Stimulated activated CD8-positive, alpha-beta memory T cell treated with anti-CD3 and anti-CD28 coated beads, Interleukin-15, amount 100 ng/mL, for 1 hour (primary cell): ENCODE results near the gene TMEM52B.
"Not testable (repeated sequence)": the region's sequence is repeated elsewhere in the genome, so short reads cannot be mapped to it uniquely, and the experiment has no call there.

Experiments used
- DNase-seq: peaks from one replicate; pipeline ENCODE4 v3.0.0-alpha.2; 2020; ENCODE audit warnings: low read depth

TMEM52B gene

DNA sequence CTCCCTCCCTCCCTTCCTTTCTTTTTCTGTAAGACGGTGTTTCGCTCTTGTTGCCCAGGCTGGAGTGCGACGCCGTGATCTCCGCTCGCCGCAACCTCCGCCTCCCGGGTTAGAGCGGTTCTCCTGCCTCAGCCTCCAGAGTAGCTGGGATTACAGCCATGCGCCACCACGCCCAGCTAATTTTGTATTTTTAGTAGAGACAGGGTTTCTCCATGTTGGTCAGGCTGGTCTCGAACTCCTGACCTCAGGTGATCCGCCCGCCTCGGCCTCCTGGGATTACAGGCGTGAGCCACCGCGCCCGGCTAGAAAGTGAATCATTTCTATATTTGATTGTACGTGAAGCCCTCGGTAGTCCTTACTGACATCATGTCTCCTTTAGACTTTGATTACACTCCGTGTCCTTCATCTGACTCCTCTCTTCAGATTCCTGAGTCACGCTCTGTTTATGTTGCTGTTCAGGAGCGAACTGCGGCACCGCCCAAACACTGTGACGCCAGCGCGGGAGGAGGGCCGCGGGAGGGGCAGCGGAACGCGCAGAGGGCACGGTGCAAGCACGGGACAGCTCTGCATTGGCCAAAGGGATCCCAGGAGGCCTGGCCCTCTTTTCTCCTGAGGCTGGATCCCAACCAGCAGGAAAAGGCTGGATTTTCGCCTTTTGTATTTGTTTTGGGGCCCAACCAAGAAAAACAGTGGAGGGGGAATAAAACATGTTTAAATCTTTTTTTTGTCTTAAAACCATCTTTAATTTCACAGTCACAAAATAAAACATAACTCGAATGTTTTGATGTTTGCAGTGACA, 33.3 kb downstream of the TMEM52B start:
- DNase-seq = peak; percentile 66

DNA sequence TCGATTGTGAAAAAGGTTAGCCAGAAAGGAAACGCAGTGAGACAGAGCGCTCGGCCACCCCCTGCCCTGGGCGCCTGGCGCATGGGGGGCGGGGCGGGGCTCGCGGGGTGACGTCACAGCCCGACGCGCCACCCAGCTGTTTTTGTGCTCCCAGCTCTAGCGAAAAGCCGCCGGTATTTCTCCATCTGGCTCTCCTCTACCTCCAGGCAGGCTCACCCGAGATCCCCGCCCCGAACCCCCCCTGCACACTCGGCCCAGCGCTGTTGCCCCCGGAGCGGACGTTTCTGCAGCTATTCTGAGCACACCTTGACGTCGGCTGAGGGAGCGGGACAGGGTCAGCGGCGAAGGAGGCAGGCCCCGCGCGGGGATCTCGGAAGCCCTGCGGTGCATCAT, 33.9 kb downstream of the TMEM52B start, which contains the start of gene GABARAPL1:
Gene GABARAPL1, plus strand, starts transcription at position 139 of the 393 bp plus-strand sequence. Its CDS starts 253 bp downstream, at position 392.
- DNase-seq = peak; percentile 58

DNA sequence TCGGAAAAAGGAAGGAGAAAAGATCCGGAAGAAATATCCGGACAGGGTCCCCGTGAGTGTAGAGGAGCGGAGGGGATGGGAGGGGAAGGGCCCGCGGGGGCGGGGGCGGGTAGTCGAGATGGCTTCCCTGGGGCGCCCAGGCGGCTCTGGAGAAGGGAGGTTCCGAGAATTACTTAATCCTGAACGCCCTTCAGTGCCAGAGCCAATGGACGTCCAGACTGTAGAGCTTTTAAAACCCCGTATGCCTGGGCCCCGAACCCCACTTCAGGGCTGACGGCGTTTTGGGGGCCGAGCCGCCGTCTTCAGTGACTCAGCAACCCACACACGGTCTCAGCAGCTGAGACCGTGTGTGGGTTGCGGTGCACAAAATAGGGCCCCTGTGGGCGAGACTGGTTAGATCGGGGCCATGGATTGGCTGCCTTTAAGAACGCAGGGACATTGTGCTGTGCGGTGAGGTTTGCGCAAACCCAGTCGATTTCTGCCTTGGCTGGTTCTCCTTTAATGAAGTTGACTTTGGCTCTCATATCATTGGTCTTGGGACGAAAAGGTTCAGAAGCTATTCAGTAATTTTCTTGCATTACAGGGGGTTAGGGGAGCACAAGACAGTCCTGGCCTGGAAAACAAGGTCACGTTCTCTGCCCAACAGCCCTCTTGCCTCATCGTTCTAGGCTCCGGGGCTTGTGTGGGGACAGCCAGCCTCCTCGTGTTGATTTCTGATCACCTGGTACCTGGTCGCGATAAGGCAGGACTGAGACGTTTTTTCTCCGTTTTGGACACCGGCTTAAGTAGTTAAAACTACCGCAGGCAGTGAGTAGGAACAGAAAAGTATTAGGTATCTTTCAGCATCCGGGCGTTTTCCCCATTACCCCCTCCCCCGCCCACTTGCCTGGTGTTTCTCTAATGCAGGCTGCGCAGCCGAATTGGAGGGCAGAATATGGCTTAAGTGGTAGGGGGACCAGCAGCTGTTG, 34.6 kb downstream of the TMEM52B start:
- DNase-seq = peak; percentile 50

DNA sequence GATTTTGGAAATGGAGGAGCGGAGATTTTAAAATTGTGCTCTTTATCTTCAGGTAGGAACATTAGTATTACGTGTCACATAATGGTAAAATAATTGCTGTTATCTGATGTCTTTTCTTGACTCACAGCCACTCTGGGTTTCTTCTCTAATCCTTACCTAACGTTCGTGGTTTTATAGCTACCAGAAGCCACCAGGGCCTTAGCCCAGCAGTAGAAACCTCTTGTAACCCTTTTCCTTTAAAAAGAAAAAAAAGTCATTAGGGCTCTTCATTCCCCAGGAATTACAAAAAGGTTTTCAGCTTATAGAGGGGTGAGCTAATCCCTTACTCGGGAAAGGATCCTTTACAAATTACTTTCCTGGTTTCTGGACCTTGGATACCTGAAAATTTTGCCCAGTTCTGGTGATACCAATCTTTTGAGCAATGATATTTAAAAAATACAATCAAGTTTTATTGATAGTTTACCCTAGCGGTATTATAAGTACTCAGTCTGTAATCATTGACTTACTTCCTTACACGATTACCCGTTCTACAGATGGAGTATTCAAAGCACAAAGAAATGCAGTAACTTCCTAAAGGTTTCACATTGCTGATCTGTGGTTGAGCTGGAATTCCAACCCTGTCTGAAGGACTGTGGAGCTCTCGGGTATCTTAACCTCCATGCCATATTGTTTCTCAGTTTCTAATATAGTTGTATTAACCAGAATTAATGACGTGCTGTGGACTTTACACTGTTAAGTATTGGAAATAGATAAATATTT, 35.5 kb downstream of the TMEM52B start:
- no peak for DNase-seq

DNA sequence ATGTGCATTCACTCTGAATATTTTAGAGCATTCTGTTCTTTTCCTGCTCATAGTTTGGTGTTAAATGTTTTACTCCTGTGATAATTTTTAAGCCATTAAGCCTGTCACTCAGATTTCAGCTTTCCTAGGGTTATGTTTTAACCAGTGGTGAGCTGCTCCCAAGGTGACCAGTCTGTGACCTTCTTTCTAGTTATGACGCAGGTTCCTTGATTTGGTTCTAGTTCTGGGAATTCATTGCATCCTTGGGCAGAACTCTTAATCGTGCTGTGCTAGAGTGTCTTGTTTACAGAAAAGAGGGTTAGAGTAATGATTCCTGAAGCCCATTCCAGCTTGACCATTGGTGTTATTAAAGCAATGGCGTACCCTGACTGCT, 36.0 kb downstream of the TMEM52B start:
- DNase-seq = no peak

DNA sequence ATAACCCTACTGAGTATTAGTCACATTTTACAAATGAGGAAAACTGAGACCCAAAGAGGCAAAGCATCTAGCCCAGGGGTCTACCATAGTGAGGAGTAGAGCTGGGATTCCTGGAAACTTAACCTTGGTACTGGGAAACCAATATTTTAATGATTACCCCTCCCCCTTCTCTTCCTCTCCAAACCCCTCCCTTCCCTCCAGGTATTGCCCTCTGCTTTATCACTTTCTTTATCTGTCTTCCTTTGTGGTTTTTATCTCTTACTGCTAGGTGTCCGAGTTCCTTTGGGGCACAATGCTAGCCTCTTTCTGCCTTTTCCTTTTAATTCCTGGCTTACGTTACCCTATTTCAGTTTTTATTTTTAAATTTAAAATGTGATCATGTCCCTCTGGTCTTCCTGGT, 36.6 kb downstream of the TMEM52B start:
- no peak for DNase-seq

DNA sequence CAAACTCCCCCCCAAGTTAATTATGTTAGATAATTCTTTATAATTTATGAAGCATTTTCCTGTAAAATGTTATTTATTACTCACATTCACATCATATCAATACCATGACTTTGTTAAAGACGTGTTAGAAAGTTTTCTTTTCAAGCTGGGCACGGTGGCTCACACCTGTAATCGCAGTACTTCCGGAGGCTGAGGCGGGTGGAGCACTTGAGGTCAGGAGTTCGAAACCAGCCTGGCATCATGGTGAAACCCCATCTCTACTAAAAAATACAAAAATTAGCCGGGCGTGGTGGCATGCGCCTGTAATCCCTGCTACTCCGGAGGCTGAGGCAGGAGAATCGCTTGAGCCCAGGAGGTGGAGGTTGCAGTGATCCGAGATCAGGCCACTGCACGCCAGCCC, 37.1 kb downstream of the TMEM52B start:
- DNase-seq = not testable (repeated sequence)

DNA sequence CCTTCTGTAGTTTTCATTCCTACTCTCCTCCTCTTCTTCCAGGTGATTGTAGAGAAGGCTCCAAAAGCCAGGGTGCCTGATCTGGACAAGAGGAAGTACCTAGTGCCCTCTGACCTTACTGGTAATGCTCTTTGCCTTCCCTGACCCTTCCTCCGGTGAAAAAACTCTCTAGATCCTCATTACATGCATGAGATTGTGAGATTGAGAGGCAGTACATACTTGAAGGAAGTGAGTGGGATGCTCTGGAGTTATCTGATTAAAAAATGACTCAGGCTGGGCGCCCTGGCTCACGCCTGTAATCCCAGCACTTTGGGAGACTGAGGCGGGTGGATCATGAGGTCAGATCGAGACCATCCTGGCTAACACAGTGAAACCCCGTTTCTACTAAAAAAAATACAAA, 39.2 kb downstream of the TMEM52B start:
- DNase-seq = no peak

DNA sequence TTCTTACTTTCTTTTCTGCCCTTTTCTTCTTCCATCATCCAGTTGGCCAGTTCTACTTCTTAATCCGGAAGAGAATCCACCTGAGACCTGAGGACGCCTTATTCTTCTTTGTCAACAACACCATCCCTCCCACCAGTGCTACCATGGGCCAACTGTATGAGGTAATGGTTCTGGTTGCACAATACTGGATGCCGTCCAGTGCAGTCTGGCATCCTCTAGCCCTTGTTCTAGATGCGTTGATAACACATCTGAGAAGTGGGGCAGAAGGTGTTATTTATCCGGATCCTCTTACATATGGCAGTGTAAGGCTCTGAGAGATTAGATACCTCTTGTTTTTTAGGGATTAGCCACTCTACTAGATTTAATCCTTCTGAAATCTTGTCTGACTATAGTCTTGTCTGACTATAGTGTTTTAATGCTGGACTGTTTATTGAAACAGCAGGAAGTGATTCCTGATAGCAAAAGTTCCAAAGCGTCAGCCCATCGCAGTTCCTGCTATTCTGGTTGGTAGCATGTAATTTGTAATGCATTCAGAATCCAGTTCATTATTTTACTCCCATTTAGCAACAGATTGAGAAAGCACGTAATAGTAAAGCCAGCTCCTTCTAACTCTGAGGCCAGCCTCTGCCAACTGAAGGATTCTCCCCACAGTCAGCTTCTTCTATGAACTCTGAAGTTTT, 41.7 kb downstream of the TMEM52B start:
- no peak for DNase-seq

DNA sequence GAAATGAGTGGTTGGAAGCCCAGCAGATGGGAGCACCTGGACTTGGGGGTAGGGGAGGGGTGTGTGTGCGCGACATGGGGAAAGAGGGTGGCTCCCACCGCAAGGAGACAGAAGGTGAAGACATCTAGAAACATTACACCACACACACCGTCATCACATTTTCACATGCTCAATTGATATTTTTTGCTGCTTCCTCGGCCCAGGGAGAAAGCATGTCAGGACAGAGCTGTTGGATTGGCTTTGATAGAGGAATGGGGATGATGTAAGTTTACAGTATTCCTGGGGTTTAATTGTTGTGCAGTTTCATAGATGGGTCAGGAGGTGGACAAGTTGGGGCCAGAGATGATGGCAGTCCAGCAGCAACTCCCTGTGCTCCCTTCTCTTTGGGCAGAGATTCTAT, 43.0 kb downstream of the TMEM52B start:
- no peak for DNase-seq

DNA sequence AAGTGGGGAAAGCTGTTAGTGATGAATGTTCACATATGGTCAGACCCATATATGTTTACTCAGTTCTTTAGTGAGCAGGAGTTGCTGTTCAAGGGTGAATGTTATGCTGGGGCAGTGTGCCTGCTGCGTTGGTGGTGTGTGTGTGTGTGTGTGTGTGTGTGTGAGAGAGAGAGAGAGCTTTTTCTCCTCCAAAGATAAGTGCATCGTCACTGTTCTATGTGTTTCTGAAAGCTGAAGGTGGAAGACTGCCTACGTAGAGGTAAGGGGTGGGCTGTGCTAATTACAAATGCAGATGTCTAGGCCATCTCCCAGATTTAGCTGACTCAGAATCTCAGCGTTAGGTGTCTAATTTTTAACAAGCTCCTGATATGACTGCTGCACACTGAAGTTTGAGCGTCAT, 44.4 kb downstream of the TMEM52B start:
- no peak for DNase-seq

DNA sequence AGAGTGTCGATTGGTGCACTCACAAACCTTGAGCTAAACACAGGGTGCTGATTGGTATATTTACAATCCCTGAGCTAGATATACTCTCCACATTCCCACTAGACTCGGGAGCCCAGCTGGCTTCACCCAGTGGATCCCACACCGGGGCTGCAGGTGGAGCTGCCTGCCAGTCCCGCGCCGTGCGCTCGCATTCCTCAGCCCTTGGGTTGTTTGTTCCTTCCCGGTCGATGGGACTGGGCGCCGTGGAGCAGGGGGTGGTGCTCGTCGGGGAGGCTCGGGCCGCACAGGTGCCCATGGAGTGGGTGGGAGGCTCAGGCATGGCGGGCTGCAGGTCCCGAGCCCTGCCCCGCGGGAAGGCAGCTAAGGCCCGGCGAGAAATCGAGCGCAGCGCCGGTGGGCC, 46.6 kb downstream of the TMEM52B start:
- DNase-seq = not testable (repeated sequence)

DNA sequence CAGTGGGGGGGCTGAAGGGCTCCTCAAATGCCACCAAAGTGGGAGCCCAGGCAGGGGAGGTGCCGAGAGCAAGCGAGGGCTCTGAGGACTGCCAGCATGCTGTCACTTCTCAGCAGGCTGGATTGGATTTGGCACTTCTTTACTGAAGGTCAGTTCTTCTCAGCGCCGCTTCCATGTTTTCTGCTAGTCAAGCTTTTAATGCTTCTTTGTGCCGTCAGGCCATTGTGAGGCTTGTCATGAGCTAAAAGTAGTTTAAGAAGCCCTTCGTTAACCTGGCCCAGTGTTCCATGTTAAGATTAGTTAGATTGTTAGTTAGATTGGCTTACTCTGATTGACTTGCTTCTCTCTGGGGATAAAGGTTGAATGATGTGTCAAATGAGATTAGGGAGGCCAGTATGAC, 47.3 kb downstream of the TMEM52B start:
- DNase-seq = no peak

DNA sequence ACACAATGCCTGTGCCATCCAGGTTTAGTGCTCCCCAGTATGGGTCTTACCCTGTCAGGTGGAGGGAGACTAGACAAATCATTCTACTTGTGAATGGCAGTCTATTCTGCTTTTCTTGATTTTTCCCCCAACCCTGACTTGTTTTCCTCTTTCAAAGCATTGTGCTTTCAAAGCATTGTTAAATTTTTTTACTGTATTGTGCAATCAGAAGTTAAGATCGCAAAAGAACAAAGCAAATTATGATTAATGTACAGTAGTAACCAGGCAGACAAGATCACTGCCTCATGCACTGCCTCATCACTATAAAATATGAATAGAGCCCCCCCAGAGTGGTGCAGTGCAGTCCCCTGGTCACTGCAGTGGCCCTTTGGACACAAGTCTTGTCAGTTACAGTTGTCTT, 47.9 kb downstream of the TMEM52B start:
- no peak for DNase-seq

DNA sequence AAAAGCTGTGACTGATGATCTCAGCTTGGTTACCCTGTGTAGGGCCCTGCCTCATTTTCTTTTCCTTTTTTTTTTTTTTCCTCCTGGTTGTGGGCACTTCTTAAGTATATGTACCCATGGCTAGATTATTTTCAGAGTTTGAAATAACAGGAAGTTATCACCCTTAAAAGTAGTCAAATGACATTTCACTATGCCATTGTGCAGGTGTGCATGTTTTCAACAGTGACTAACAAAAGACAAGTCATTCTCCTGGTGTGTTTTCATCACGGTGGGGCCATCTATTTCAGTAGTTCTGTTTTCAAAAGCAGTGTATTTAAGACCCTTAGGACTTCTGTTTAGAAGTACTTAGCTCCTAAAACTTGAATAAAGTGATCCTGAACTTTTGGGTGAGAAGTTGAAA, 48.8 kb downstream of the TMEM52B start:
- DNase-seq = no peak

DNA sequence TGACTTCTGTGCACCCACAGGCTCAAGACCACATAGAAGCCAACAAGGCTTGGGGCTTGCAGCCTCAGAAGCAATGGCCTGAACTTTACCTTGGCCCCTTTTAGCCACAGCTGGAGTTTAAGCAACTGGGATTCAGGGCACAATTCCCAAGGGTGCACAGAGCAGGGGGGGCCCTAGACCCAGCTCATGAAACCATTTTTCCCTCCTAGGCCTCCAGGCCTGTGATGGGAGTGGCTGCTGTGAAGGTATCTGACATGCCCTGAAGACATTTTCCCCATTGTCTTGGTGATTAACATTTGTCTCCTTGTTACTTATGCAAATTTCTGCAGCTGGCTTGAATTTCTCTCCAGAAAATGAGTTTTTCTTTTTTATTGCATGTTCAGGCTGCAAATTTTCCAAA, 55.7 kb downstream of the TMEM52B start:
- DNase-seq = no peak

DNA sequence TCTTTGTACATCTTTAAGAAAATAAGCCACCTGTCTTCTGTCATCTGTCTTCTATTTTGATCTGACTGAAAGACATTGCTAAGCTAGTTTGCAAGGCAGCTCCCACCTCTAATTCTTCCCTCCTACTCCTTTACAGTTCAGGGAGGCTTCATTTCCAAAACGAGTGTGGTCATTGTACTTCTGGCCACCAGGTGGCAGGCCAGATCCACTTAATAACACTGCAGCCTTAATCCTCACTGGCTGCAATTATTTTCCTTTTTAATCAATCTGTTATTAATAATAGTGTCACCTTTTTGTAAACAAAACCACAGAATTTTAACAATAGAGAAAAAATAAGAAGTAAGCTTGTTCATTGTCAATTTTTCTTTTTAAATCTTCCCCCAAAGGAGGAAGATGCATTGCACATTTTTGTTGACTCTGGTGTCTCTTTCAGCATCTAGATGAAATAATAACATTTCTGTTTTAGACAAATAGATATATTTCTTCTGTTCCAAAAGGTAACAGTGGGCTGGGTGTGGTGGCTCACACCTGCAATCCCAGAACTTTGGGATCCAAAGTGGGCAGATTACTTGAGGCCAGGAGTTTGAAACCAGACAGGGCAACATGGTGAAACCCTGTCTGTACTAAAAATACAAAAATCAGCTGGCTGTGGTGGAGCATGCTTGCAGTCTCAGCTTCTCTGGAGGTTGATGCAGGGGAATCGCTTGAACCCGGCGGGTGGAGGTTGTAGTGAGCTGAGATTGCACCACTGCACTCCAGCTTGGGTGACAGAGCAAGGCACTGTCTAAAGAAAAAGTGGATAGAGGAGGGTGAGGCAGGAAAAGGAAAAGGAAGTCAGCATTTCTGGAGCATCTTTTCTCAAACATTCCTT, 57.2 kb downstream of the TMEM52B start:
- no peak for DNase-seq

DNA sequence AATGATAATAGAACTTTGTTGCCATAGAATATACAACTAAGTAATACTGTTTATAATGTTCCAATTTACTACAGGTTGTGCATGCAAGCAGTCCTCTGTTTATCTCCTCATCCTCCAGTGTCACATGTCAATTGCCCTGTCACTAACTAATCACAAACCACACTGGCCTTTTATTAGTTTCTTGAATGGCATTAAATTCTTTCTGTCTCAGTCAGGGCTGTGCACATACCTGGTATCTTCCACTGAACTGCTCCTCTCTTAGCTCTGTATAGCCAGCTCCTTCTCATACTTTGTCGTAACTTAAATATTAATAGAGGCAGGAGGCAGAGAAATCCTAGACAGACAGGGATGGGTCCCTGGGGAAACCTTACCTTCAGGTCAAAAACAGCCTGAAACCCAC, 57.9 kb downstream of the TMEM52B start:
- DNase-seq = no peak

DNA sequence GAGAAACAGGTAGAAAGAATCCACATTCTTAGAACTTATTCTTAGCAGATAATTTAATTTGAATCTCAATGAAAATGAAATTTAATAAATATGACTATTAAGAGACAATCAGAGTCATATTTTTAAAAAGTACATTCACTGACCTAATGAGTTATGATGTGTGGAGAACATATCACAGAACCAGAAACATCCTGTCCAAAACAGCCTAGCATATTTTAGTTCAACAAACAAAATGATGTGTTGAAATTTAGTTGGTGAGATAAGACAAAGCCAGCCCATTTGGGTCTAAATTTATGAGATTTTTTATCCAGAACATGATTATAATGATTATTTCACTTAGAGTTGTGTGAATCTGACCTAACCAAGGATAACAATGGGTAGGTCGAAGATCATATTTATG, 59.7 kb downstream of the TMEM52B start:
- no peak for DNase-seq

DNA sequence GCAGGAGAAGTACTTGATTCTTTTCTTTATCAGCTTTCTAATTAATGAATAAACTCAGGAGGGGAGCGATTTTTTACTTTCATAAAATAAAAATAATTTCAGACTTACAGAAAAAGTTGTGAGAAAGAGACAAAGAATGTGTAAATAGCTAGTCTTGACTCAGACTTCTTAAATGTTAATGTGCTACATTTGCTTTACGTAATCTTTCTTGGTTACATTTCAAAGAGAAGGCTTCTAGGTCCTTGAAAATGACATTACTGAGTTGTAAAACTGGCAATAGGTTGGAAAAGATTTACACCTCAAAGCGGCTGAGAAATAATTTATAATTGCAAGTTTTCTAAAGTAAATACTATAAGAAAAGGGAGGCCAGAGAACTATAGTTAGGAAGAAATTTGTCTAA, 62.5 kb downstream of the TMEM52B start:
- no peak for DNase-seq
